ENCODE data around the gene ATG16L1.
"Not testable (repeated sequence)": the region's sequence is repeated elsewhere in the genome, so short reads cannot be mapped to it uniquely, and the experiment has no call there.

The ATG16L1 gene

DNA sequence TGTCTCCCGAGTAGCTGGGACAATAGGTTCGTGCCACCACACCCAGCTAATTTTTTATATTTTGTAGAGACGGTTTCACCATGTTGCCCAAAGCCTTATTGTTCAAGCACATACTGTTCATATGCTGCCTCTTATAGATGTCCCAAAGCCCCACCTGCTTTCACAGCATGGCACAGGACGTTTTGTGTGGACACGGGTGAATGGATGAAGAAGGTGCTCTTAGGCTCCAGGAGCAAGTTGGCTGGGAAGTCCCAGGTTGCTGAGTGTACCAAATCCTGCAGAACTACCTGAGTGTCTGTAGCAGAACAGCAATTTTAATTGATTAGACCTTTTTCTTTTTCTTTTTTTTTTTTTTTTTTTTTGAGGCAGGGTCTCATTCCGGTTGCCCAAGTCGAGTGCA lies 45.6 kb downstream of the ATG16L1 start:
- DNase-seq: no peak

DNA sequence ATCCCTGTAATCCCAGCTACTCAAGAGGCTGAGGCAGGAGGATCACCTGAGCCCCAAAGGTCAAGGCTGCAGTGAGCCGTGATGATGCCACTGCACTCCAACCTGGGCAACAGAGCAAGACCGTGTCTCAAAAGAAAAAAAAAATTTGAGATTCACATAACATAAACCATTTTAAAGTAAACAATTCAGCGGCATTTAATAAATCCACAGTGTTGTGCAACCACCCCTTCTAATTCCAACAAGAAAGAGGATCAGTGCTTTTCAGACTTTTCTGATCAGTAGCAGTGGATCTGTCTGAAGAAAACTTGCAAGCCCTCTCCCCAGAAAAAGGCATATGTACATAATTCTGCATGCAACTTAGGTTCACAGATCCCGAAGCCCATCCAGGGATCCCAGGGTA lies 48.9 kb downstream of the ATG16L1 start:
- DNase-seq: no peak

DNA sequence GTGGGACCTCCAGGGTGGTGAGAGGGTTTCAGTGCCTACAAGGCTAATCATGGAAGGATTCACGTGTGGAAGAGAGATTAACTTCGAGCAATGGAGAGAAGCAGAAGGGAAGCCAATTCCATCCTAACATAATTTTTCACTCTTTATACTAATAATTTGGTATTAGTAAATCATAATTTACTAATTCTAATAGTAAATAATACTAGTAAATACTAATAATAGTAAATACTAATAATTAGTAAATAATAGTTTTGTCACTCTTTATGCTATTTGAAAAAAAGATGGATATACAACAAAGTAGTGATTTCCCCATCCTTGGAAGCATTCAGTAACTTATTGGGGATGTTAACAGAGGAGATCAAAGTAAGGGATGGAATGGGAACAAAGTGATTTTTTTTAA lies 49.8 kb downstream of the ATG16L1 start:
- no peak for DNase-seq

DNA sequence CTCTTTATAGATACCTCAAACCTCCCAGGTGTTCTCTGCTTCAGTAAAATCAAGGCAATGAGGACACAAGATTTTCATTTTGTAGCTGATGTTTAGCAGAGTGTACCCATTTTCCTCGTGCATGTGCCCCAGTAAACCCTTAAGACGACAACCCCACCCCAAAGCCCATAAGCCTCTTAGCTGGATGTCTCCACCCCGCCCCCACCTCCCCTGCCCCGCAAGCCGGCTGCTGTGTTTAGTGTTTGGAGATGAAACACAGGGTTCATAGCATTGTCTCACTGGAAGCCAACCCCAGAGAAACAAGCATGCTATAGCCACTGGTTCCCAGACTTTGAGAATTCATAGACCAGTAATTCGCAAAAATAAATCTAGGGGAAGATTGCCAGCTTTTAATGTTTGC lies 50.3 kb downstream of the ATG16L1 start:
- DNase-seq: no peak

DNA sequence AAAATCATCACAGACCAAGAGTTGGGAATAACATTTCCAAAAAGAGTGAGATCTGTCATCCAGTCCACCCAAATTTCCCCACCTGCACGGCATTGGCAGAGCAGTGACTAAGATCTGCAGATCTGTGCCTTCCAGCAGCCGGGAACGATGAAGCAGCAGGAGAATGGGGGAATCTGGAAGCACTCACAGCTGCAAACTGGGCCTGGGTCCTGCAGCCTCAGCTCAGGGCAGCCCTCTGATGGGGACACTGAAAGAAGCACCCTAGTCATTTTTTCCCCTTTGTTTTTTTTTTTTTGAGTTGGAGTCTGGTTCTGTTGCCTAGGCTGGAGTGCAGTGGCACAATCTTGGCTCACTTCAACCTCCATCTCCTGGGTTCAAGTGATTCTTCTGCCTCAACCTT lies 51.8 kb downstream of the ATG16L1 start:
- DNase-seq: no peak

DNA sequence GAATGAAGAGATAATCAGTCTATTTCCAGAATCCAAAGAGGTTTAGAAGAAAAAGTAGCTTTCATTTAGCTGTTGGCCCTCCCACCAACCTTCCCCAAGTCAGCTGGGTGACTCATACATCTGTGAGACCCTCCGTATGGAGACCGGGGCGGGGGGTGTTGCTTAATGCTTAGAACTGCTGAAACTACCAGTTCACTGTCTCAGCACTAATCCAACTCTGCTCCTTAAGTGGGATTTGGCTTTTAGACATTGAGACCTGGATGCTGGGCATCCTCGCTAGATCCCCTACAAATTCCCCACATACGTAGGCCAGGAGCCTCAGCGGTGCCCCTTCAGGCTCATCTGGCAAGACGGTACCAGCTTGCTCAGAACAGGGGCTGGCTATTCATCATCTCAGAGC lies 56.1 kb downstream of the ATG16L1 start, which contains the start of gene SAG:
Gene SAG (plus strand): TSS at position 252 of the 400 bp plus-strand sequence. CDS start 1,374 bp downstream, outside the sequence.
- DNase-seq: no peak

DNA sequence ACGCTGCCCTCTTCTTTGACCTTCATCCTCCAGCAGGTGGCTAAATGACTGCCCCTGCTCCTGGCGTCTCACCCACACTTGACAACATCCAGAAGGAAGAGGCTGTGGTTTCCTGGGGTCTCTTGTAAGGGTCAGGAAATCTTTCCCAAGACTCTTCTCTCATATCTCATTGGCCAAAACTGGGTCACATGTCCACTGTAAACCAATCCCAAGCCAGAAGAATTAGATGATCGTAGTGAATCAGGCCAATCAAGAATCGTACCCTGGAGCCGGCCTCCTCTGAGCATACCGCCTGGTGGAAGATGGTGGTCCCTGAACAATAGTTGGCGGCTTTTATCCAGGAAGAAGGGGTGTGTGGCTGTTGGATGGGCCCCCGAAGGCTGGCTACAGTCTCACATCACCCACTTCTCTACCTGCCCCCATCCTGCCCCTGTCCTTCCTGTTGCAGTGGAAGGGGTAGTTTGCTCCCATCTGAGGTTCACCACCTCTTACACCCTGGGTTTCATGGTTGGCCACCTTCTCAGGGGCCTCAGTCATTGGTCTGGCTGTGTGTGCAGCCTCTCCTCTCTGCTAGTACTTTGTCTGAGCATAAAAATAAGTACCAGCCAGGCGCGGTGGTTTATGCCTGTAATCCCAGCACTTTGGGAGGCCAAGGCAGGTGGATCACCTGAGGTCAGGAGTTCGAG lies 59.9 kb downstream of the ATG16L1 start:
- no peak for DNase-seq

DNA sequence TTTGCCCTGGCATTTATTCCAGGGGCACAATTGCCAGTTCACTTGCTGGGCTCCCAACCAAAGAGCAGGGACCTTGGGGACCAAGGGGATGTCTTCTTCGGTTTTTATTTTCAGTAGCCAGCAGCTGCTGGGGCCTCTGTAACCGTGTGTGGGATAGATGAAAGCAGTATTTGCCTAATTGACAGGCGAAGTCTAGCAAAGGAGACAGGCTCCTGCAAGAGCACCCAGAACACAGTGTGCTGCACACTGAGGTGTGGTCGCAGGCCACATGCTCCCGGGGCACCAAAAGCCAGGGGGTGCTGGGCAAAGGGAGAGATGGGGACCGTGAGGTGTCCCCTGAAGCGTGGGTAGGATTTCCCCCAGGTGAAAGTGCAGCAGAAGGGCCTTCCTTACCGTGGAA lies 61.4 kb downstream of the ATG16L1 start:
- no peak for DNase-seq

DNA sequence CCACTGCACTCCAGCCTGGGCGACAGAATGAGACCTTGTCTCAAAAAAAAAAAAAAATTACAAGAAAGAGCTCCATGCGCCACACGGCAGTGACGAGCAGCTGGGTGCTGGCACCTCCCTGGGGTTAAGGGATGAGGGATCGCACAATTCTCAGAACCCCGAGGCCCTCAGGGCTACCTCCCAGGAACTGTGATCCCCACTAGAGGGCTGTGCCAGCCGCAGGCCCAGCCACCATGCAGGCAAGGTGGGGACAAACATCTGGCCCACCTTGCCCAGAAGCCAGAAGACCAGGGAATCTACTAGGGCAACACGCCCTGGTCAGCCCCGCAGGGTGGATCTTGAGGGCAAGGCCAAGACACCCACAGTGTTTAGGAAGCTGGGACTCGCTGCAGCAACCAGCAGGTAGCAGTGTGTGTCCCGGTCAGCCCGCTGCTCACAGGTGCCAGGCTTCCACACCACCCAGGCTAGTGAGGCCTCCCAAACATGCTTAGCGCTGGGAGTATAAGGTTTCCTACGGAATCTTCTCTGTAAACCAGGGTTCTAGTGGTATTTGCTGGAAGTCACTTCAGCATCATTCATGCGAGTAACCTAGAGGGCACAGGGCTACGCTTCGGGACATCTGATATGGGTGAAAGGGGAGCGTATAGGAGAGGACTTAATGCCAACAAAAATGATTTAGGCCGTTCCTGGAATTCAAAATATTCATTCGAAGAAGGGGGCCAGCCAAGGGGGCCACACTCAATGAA lies 62.9 kb downstream of the ATG16L1 start:
- no peak for DNase-seq

DNA sequence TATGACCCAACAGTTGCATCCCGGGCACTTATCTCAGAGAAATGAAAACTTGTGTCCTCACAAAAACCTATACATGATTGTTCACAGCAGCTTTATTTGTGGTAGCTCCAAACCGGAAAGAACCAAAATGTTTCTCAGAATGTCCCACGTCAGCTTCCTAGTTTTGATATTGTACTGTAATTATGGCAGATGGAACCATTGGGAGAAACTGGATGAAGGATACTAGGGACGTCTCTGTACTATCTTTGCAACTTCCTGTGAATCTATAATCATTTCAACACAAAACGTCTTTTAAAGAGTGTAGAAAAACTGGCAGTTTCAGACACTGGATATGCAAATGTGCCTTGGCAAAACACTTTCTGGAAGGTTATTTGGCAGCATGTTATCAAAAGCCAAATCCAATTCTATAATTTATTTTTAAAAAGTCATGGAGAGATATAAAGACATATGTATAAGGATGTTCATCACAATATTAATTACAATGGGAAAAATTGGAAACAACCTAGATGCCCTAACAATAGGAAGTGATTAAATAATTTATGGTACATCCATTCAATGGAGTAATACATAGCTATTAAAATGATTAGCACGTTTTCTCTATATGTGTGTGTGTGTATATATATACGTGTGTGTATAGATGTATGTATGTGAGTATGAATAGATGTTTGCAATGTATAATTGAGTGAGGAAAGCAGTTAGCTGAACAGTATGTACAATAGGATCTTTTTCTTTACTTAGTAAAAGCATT lies 65.9 kb downstream of the ATG16L1 start:
- no peak for DNase-seq

DNA sequence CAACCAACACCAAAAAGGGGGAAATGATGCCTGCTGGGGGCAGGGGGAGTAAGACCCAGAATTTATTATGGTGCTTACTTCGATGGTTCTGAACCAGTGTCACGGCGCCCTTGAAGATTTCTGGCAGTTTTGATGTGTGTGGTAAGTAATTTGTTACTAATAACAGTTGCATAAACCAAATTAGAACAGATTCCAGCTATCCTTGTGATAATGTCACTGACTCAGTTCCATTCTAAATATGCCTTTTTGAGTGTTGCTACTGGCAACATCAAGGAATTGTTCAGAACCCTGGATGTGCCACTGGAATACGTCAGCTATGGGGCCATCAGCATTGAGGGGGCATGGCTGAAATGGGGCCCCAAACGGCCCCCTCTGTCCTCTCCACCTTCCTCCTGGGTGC lies 67.8 kb downstream of the ATG16L1 start:
- no peak for DNase-seq

DNA sequence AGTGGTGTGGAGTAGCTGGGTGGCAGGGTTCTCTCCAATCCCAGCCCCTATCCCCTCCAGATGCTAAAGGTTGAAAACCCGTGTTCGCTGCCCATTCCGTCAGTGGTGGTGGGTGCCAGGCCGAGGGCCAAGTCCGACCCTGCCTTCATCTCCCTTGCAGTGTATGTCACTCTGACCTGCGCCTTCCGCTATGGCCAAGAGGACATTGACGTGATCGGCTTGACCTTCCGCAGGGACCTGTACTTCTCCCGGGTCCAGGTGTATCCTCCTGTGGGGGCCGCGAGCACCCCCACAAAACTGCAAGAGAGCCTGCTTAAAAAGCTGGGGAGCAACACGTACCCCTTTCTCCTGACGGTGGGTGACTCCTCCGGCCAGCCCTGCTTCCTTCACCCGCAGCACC lies 69.0 kb downstream of the ATG16L1 start:
- no peak for DNase-seq

DNA sequence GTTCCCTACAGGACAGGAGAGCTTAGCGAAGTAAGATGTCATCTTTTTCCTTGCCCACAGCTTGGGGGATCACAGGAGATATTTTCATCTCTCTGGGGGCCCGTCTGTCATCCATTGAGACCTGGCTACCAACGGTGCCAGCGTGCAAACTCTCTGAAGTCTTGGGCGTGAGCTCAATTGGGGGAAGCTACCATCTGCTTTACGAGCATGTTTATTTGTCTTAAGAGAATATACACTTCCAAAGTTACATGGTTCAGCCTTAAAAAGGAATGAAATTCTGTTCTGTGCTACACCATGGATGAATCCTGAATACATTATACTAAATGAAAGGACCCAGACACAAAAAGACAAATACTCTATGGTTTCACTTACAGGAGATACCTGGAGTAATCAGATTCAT lies 69.7 kb downstream of the ATG16L1 start:
- DNase-seq: no peak

DNA sequence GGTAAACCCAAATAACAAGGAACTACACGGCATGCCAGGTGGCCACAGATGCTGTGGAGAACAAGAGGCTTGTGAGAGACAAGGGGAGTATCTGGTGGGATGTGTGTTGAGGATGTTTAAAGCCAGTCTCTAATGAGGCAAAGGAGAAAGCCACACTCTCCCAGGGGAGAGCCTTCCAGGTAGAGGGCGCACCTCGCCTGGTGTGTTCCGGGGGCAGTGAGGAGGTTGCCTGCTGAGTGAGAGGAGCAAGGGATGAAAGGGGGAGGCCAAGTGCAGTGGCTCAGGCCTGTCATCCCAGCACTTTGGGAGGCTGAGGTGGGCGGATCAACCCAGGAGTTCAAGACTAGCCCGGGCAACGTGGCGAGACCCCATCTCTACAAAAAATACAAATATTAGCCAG lies 72.4 kb downstream of the ATG16L1 start:
- no peak for DNase-seq

DNA sequence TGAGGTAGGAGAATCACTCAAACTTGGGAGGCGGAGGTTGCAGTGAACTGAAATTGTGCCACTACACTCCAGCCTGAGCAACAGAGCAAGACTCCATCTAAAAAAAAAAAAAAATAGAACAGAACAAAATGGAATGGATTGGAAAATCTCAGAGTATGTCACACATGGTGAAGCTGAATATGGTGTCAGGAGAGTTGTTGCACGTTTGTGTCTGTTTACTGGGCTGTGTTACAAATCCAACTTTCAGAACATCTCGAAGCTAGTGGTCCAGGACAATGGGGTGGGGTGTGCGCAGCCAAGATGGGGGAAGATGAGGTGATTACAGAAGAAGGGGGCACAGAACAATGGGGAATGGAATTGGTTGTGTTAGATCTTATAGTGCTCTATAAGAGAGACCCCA lies 73.8 kb downstream of the ATG16L1 start:
- DNase-seq: no peak

DNA sequence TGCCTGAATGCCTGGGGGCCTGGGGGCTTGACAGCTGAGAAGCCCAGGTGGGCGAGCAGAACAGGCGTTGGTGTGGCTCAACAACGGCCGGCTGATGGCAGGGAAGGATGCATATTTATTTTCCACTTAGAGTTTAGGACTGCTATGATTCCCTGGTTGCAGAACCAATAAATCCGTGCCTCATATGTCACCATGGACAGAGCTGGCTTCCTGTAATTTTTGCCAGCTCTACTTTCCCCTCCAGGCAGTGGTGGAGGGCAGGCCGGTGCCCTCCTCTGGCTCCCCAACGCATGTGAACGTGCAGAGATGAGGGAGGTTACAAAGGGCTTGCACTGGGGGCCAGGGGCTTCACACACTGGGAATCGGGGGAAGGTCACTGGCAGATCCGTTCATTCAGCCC lies 74.3 kb downstream of the ATG16L1 start:
- no peak for DNase-seq

DNA sequence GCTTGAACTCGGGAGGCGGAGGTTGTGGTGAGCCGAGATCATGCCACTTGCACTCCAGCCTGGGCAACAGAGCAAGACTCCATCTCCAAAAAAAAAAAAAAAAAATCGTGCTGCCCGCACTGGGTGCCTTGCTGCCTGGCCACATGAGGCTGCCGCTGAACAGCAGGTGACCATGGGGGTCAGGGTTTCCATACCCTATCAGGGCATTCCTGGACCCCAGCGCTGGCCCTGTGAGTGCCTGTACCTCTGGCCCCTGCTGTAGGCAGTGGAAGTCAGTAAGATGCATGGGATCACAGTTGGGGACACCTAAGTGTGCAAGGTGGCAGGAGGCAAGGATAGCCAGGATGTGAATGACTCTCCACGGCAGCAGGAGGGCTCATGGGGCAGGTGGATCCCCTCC lies 75.0 kb downstream of the ATG16L1 start:
- no peak for DNase-seq

DNA sequence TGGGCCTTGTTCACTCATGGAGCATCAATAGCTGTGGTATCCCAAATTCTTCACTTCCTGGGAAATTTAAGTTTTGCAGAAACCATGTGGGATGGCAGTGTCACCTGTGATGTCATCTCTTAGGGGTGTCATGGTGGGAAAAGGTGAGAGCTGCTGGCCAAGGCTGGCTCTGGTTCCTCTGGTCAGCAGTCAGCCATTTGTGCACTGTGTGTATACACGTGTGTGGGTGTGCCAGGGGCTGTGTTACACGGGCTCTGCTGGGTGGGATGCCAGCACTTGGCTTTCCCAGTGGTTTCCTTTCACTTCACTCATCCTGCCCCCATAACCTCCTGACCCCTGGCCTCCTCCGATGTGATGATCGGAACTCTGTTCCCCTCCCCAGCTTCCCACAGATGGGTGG lies 77.4 kb downstream of the ATG16L1 start:
- DNase-seq: no peak

DNA sequence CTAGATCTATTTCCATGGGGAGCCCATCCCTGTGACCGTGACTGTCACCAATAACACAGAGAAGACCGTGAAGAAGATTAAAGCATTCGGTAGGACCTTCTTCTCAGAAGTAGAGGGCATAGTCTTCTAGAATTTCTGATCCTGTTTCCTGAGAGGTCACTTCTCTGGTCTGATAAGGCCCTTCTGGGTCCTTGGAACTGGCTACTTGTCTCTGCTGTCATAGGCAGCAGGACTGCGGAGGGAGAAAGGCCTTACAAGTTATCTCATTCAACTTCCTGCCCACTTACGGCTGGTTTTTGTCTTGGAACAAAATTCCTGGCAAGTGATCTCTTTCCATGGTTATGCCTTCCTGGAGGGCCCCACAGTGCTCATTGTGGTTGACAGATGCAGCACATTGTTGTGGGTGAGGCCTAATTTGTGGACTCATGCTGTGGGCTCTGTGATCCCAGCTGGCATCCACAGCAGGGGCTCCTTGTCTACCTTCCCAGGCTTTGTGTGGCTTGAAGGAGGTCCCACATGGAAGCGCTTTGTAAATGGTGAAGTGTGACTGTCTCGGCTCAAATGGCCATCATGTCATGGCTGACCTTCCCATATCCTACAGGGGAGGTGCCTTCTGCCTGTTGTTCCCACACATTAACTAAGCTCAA lies 78.1 kb downstream of the ATG16L1 start:
- peak; percentile 7 for DNase-seq

DNA sequence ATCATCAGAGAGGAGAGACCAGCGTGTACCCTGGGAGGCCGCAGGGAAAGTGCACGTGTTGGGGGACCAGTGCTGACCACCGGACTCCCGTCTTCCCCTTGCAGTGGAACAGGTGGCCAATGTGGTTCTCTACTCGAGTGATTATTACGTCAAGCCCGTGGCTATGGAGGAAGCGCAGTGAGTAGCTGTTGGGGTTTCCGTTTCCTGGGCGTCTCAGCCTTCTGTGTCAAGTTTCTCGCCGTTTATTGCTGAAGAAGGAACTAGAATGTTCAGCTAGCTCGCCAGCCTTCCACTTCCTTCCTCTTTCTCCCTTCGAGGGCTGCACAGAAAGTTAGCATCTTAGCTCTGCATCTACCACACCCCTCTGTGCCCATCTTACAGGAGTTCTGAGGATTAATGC lies 80.1 kb downstream of the ATG16L1 start:
- DNase-seq: no peak

DNA sequence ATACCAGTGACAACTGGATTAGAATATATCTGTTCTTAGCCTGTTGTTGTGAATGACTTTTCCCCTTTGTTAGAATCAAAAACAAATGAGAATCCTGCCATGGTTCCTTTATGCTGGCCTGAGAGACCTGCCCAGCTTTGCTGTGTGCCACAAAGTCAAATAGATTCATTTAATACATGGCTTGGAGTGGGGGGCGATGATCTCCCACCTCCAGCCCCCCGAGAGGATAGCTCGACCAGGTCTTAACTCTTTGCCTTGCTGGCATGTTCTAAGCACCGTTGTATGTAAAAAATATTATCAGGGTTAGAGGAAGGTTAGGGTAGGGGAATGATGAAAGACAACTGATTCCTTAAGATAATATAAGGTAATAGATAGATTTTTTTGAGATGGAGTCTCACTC lies 80.7 kb downstream of the ATG16L1 start:
- no peak for DNase-seq

DNA sequence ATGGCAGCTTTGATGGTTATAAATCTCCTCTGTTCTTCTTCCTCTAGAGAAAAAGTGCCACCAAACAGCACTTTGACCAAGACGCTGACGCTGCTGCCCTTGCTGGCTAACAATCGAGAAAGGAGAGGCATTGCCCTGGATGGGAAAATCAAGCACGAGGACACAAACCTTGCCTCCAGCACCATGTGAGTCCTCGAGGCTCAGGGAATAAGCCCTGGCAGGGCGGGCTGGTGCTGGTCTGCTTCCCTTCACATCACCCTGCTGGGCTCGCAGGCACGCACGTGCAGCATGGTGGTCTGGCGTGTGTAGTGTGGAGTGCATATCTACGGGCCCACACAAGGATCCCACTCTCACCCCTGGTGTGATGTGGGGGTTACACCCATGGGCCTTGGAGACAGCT lies 83.4 kb downstream of the ATG16L1 start:
- no peak for DNase-seq

DNA sequence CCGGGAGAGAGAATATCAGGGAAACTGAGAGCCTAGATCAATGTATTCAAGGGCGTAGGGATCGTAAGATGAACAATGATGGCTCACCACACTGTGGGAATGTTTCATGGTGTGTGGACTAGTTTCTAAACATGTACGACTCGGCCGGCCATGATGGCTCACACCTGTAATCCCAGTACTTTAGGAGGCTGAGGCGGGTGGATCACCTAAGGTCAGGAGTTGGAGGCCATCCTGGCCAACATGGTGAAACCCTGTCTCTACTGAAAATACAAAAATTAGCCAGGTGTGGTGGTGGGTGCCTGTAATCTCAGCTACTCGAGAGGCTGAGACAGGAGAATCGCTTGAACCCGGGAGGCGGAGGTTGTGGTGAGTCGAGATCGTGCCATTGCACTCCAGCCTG lies 84.6 kb downstream of the ATG16L1 start:
- not testable (repeated sequence) for DNase-seq

DNA sequence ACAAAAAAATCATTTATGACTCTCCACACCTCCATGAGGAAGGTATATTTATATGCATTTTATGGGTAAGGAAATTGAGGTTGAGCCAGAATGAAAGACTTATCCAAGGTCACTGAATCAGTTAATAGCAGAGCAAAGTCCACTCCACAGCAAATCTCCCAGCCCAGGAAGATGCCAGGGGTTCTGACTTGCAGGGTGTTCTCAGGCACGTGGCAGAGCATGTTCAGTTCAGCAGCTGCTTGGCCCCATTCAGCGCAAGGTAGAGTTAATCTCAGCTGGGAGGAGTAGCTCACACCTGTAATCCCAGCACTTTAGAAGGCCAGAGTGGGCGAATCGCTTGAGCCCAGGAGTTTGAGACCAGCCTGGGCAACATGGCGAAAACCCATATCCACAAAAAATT lies 85.1 kb downstream of the ATG16L1 start:
- no peak for DNase-seq
